Left colon (tissue), 2 donors: ENCODE results near the gene AMER2. TPM values are rescaled to one million over a fixed set of nuclear protein-coding genes. Genes with fewer than 3 reads are reported as not detected.
A peak's percentile ranks its signal among the peaks of the same experiment; 100 is the strongest.

Experiments used
- ATAC-seq: fragments of 200-7000 bp; cut with Tn5 transposase; one replicate; pipeline ENCODE4 v1.9.1; 2020; ENCODE audit warnings: mild to moderate bottlenecking, moderate library complexity
- DNase-seq, 2 donors: peaks; one replicate each; pipeline ENCODE4 v3.0.0-alpha.2; 2020
- intact Hi-C, 2 donors: fragments of 100-400 bp; cut with DNase I in 1 of 2; cut with micrococcal nuclease in 1 of 2; formaldehyde crosslinking; loops; one replicate each; pipeline versions ENCODE4 v1.11.2 to v1.14.0; 2022; cut with DNase I, micrococcal nuclease
- total RNA-seq, 2 donors: library from RNA; stranded (reverse); fragmentation: NEBNext Ultra II Directional; extraction: Animal tissue kit (Norgen Biotek cat#: 25700); gene quantifications; one replicate each; pipeline ENCODE4 v1.2.1, GENCODE V29; 2021
- donor health status: DM: no; HTN: no; CAD: no.
- donor health status: DM: yes; HTN: yes; CAD: no.

Gene AMER2
- total RNA-seq, 2 donors from 2014 or later, result 0.08 TPM; not detected in 1

DNA sequence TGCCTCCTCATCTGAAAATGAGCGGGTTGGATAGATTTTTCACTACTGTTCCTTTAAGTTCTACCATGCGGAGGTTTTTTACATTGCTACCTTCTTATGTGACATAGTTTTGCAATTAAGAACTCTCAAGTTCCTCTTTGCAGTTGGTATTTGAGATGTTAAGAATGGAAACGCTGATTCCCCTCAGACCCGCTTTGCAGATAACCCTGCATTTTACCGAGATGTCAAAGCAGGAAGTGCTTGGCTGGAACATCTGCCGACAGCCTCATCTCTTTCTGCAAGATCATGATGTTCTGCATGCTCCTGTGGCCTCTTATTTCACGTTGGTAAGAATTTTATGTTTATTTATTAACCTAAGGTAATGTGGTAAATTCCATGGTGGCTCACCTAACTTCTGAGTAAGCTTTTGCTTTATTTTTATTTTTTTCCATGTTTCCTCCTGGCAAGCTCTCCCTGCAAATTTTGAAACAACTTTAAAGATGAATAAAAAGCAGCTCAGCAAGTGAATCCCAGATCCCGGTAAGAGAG lies 53.6 kb downstream of the AMER2 start:
- no peak for DNase-seq
- intact Hi-C loops, result no loop called here
- no peak for ATAC-seq

DNA sequence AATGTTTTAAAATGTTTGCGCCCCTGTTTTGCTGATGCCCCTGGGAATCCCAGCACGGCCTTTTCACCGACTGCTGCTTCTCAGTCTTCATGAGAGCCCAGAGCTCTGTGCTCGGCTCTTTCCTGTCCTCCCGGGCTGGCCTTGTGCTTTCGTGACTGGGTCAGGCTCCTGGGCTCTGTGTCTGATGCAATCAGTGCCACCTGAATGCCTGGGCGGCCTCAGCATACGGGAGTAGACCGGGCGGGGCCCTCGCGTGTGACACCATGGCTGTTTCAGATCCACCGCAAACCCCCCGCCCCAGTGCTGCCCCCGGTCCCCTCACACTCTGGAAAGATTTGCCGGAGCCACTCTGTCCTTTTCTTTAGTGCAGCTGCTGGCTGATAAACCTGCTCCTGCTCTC lies 54.8 kb downstream of the AMER2 start:
- ATAC-seq (no peak), DNase-seq (no peak)
- intact Hi-C loops, result no loop called here

DNA sequence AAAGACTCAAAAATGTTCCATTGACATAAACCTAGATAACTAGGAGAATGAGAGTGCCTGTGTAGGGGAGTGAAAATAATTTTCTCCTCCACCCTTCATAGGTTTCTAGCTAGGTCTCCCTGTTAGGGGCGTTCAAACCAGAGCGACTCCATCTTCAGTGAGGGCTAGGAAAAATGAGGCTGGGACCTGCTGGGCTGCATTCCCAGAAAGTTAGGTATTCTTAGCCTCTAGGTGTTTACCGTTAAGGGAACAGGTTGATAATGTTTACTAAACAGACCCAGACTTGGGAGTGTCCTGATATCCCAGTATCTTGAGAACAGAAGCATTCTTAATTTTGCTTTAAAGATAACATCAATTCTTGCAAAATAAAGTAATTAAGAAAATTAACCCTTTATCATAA lies 56.0 kb downstream of the AMER2 start:
- ATAC-seq, result no peak
- intact Hi-C loops, result no loop called here
- DNase-seq, result no peak

DNA sequence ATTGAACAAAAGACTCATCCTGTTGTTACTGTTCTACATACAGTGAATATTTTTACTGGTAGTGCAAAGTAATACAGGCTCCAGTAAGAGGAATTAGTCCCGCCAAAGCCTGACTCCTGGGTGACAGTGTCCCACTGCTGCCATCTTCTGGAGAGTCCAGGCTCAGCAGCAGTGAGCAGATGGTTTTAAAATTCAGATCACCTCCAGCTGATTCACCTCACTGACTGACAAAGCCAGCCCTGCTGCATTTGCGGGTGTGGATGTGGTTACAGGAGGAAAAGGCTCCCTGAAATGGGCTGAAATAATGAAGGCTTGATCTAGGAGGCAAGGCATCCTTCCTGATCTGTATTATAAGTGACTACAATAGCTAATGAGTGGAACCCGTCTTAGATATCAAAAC lies 57.9 kb downstream of the AMER2 start:
- ATAC-seq (peak; percentile 87), DNase-seq (peak; percentile 36 to 71)
- intact Hi-C loops, result no loop called here

DNA sequence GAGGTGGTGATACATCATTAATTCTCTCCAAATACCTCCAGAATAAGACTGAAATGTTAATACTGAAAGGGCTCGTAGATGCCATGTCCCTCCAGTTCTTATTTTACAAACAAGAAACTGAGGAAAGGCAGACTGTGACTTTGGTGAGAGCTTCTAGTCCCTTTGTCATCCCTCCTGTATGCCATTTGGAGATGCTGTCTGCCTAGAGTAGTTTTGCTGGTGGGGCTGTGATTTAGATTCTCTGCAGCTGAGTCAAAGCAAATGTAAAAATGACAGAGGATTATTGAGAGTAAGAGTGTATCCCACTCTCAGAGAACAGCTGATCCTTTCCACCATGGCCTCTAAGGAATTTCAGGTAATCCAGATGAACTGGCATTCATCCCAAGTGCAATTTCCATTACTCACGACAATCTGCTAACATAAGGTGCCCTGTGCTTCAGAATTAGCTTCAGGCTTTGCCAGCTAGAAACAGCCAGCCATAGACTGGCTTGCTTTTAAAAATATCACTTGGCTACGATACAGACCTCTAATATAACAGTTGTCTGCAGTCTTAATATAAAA lies 59.3 kb downstream of the AMER2 start:
- ATAC-seq, result no peak
- intact Hi-C loops, result no loop called here
- no peak for DNase-seq

Other genes with a start within 250 kb of the AMER2 start
- under 1 TPM; 0.28 to 0.34 TPM for gene PABPC3, start 76.2 kb downstream of the AMER2 start, total RNA-seq
- 10 to 100 TPM; 13.6 to 14.7 TPM for gene MTMR6, start 115.2 kb upstream of the AMER2 start, total RNA-seq
- 10 to 100 TPM; 28.7 to 32.6 TPM for gene NUP58, start 129.3 kb upstream of the AMER2 start, total RNA-seq
- under 1 TPM; 0.42 to 0.49 TPM for gene ATP8A2, start 199.7 kb upstream of the AMER2 start, total RNA-seq